NCI-H748 treated with DMSO at 0.1 percent for 48 hours (cell line): ENCODE data around the gene CASP8.

Source experiments
- DNase-seq: peaks from one replicate; lab custom pipeline; 2025; lab: John Stamatoyannopoulos, UW

The CASP8 gene

GRCh38 chr2:201242571-201243277, 17.6 kb upstream of the CASP8 start:
- DNase-seq: no peak

DNA sequence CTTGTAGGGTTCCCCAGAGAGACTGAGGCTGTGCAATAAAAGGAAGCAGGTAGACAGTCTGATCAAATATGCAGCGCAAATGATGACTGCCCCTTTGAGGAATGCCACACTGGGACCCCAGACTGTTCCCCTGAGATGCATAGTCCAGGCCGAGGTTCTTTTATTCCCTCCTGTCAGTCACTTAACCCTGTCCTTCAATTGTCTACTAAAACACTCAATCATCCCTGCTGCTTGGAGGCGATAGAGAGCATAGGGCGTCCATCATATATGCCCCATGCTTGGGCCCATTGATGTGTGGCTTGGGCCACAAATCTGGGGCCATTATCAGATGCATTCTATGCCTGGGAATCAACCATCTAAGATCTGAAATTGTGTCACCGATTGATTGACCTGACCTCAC, 15.5 kb upstream of the CASP8 start:
- no peak for DNase-seq

DNA sequence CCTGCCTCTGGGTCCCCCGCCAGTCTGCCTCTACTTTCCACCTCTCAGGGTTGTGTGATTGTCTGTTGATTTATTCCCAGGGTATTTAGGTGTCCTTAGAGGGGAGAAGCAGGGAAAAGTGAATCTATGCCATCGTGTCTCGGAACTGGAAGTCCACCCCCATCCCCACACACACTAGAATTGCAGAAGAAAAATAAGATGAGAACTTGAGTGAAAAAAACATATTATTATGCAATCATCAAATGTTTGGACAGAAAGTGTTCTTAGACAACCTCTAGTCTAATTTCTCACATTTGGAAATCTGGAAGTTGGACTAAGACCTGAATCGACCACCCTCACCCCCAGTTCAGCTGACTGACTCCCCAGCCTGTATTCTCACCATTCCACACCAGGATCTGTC, 14.1 kb upstream of the CASP8 start:
- DNase-seq: no peak

DNA sequence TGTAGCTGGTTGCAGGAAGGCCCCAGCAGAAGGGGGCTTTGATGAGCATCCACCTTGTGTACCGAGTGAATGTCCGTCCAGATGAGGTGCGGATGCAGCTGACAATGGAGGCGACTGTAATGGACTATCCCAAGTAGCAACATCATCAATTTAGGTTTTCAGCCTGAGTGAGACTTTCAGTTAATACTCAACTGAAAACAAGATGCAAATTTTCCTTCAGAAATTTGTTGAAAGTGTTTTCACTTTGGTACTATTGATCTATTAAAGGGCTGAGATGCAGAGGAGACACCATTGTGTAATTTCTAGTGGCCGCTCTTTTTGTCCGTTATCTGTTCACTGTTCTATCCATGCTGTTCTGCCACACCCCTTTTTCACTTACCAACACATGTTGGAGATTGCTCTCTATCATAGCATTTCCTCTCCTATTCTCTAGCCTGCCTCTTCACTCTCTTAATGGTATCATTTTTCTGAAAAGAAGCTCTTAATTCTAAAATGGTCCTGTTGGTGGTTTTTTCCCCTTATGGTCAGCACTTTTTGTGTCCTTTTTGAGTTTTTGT, 12.0 kb upstream of the CASP8 start:
- no peak for DNase-seq

DNA sequence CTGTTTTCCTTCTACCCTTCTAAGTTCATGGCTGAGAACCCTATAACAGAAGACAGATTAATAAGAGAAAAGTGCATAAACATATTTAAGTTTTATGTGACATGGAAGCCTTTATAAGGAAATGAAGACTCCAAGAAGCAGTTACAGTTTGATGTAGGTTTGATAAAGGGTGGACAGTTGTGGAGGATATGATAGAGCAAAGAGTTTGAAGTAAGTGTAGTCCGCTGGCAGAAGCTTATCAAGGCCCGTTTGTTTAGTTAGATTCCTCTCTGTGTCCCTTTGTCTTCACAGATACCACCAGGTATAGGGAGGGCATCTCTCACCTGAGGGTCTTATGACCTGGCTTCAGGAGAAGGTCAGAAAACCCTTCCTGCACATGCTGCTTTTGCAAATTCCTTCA, 10.4 kb upstream of the CASP8 start:
- DNase-seq: no peak

GRCh38 chr2:201250741-201251140, 9.6 kb upstream of the CASP8 start:
- no peak for DNase-seq

GRCh38 chr2:201254081-201254730, 6.1 kb upstream of the CASP8 start:
- DNase-seq: no peak

DNA sequence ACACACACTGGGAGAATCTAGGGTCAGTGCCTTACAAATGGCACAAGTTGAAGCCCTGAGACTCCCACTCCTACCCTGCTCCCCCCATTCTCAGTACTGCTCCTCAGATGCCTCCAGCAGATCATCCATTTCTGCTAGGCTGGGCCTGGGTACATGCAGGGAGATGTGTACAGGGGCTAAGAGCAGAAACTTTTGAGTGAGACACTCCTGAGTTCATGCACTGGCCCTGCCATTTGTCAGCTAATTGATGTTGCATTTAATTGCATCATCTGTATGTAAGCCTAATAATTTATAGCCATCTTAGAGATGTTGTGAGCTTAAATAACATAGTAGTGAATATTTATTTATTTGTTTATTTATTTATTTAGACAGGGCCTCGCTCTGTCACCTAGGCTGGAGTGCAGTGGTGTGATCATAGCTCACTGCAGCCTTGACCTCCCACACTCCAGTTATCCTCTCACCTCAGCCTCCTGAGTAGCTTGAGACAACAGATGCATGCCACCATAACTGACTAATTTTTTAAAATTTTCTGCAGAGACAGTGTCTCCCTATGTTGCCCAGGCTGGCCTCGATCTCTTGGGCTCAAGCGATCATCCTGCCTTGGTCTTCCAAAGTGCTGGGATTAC, 4.8 kb upstream of the CASP8 start:
- no peak for DNase-seq

- DNase-seq: no peak
Measured at GRCh38 chr2:201256082-201256481, 4.3 kb upstream of the CASP8 start.

DNA sequence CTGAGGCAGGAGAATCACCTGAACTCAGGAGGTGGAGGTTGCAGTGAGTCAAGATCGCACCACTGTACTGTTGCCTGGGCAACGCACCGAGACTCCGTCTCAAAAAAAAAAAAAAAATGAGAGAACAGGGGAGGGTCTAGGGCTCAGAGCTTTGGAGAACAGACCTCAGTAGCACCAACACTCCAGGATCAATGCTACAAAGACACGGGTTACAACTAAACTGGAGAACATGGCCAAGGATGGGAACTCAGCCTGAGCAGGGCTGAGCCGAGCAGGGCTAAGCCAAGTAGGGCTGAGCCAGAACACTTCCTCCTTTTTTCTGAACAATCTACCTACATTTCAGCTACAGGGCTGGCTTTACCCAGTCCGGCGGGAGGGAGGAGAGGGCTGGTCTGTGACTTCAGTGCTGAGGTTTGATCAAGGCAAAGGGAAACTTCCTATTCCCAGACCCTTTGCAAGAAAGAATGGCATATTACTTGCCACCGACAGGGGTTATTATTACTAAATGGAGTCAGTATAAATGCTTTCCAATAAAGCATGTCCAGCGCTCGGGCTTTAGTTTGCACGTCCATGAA, 2.9 kb upstream of the CASP8 start:
- DNase-seq: no peak

DNA sequence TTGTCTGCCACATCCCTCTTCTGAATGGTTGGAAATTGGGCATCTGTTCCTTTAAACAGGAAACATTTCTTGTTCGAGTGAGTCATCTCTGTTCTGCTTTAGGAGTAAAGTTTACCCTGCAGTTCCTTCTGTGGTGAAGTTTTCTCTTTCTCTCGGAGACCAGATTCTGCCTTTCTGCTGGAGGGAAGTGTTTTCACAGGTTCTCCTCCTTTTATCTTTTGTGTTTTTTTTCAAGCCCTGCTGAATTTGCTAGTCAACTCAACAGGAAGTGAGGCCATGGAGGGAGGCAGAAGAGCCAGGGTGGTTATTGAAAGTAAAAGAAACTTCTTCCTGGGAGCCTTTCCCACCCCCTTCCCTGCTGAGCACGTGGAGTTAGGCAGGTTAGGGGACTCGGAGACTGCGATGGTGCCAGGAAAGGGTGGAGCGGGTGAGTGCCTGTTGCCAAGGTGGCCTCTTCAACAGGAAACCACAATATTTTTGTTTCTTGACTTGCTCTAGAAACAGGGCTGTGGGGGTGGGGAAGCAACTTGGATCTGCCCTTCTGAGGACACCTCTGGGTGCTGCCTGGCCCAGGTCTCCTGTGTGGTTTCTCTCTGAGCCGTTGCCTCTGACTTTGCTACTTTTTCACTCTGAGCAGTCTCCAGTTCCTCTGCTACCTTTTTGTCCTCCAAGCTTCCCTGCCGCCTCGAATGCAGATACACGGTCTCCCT, 2.2 kb upstream of the CASP8 start:
- no peak for DNase-seq

- no peak for DNase-seq
Measured at GRCh38 chr2:201258666-201259615, 1.4 kb upstream of the CASP8 start.

- no peak for DNase-seq
Measured at GRCh38 chr2:201261471-201261870, 1.1 kb downstream of the CASP8 start.

GRCh38 chr2:201261906-201262305, 1.6 kb downstream of the CASP8 start:
- DNase-seq: no peak

DNA sequence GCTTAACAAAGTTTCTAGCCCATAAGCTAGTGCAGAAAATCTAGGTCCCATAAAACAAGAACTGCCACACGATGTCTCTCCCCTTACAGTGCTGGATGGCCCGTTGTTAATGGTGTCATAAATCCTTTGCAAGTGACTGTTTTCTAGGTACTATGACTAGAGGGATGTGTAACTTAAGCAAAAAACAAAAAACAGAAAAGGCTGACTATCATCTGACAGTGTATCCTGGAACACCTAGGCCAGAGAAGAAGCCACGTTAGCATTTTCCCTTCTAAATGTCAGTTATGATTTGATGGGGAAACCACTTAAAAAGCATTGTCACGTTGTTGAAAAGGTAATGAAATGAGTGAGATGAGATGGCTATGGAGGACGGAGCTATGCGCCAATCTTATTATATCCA, 2.4 kb downstream of the CASP8 start:
- DNase-seq: no peak

DNA sequence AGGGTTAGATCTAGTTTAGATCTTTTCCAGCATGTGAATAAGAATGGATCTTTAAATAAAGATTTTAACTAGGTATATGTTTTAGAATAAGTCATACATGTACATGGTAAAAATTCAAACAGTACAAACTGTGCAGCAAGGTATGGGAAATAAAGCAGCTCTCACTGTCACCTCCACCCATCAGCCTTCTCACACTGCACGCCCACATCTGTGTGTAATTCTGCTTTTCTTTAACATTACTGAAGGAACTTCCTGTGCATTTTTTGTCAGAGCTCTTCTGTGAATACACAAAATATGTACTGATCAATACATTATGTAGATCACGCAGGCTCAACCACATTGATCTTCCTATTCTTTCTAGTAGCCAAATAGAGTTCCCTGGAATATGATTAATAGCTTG, 3.4 kb downstream of the CASP8 start:
- DNase-seq: no peak

- no peak for DNase-seq
Measured at GRCh38 chr2:201264472-201265173, 4.3 kb downstream of the CASP8 start.

GRCh38 chr2:201266629-201267028, 6.3 kb downstream of the CASP8 start:
- DNase-seq: no peak

GRCh38 chr2:201267278-201268030, 7.1 kb downstream of the CASP8 start:
- DNase-seq: no peak

GRCh38 chr2:201269764-201270163, 9.4 kb downstream of the CASP8 start:
- DNase-seq: no peak
